CD4-positive, alpha-beta T cell treated with Interleukin-6 at 100 ng/mL for 8 hours (primary cell): ENCODE data around the gene TMEM231.

ENCODE experiments used
- DNase-seq: peaks from one replicate; pipeline ENCODE4 v3.0.0-alpha.2; 2020; ENCODE audit warnings: mixed read lengths, low spot score

TMEM231 gene

DNA sequence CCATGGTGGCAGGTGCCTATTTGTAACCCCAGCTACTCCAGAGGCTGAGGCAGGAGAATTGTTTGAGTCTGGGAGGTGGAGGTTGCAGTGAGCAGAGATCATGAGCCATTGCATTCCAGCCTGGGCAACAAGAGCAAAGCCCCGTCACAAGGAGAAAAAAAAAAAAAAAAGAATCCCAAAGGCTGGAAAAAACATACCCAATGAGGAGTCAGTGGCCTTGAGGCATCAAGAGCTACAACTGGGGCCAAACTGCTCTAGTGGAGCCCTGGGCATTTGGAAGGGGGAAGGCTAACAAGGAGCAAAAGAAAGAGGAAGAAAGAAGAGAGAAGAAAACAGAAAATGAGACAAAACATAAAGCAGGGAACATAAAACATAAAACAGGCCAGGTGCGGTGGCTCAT lies 67.7 kb downstream of the TMEM231 start:
- no peak for DNase-seq
